Upper lobe of left lung (tissue), 4 donors: ENCODE results near the gene ANKS1A.

ENCODE experiments used
- POLR2A ChIP-seq, 4 donors: fragments of 450-650 bp; IDR thresholded peaks; one replicate each; pipeline ENCODE4 v1.5.1; 2016 to 2017; ENCODE audit warnings: antibody characterized with exemption in 4 of 4, mild to moderate bottlenecking in 2 of 4
- POLR2AphosphoS5 ChIP-seq, 2 donors: sonication (generic); formaldehyde crosslinking; IDR thresholded peaks; one replicate each; pipeline ENCODE4 v1.5.1; 2017; ENCODE audit warnings: antibody characterized with exemption in 2 of 2
- TF ChIP-seq, protein P1 (sequence below), 6 experiments: fragments of 450-650 bp in 4 of 6; fragments of 200-600 bp in 2 of 6; sonication (generic) in 2 of 6; IDR thresholded peaks; one replicate each; pipeline ENCODE4 v1.5.1; 2016 to 2019; ENCODE audit warnings: antibody characterized with exemption in 6 of 6

DNA sequence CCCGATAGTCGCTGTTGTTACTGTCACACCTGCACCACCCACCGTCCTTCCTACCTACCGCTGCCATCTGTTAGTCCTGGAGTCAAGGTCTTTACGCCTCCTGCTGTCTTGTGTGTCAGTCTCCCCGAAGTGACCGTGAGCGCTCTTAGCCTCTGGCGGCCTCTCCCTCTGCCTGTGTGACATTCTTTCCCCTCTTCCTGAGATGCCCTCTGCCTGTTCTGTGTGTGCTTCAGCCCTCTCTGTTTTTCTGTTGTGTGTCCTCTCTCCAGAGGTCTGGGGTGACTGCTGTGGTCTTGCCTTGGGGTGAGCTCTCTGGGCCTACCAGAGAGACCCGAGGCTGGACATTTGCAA is 197.2 kb downstream of the ANKS1A start:
- TF ChIP-seq, protein P1, sequence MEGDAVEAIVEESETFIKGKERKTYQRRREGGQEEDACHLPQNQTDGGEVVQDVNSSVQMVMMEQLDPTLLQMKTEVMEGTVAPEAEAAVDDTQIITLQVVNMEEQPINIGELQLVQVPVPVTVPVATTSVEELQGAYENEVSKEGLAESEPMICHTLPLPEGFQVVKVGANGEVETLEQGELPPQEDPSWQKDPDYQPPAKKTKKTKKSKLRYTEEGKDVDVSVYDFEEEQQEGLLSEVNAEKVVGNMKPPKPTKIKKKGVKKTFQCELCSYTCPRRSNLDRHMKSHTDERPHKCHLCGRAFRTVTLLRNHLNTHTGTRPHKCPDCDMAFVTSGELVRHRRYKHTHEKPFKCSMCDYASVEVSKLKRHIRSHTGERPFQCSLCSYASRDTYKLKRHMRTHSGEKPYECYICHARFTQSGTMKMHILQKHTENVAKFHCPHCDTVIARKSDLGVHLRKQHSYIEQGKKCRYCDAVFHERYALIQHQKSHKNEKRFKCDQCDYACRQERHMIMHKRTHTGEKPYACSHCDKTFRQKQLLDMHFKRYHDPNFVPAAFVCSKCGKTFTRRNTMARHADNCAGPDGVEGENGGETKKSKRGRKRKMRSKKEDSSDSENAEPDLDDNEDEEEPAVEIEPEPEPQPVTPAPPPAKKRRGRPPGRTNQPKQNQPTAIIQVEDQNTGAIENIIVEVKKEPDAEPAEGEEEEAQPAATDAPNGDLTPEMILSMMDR (IDR thresholded peaks at IDR 0.05): no peak
- no peak for TF ChIP-seq POLR2A (IDR thresholded peaks at IDR 0.05)
- no peak for TF ChIP-seq POLR2AphosphoS5 (IDR thresholded peaks at IDR 0.05)
